BE2C (cell line): Measurements from ENCODE around the gene CNNM1.

ENCODE experiments used
- DNase-seq: peaks from one replicate; pipeline ENCODE4 v3.0.0-alpha.2; 2020
- H3K27me3 ChIP-seq: fragments of 250-450 bp; sonication (Bioruptor Pico); 2 replicates; pipeline ENCODE4 v1.5.1; 2020; ENCODE audit warnings: mild to moderate bottlenecking
- H3K36me3 ChIP-seq: fragments of 250-450 bp; sonication (Bioruptor Pico); 2 replicates; pipeline ENCODE4 v1.5.1; 2020; ENCODE audit warnings: mild to moderate bottlenecking
- H3K4me1 ChIP-seq: fragments of 250-450 bp; sonication (Bioruptor Pico); 2 replicates; pipeline ENCODE4 v1.5.1; 2020
- H3K4me3 ChIP-seq: 2 replicates; pipeline ENCODE4 v1.5.1; 2011; ENCODE audit warnings: low read depth, low read length
- H3K9me3 ChIP-seq: fragments of 250-450 bp; sonication (Bioruptor Pico); 2 replicates; pipeline ENCODE4 v1.5.1; 2020
- CTCF ChIP-seq: IDR thresholded peaks from 2 replicates; pipeline ENCODE4 v1.5.1; 2012; ENCODE audit warnings: mild to moderate bottlenecking, low read depth, low read length

Gene CNNM1

DNA sequence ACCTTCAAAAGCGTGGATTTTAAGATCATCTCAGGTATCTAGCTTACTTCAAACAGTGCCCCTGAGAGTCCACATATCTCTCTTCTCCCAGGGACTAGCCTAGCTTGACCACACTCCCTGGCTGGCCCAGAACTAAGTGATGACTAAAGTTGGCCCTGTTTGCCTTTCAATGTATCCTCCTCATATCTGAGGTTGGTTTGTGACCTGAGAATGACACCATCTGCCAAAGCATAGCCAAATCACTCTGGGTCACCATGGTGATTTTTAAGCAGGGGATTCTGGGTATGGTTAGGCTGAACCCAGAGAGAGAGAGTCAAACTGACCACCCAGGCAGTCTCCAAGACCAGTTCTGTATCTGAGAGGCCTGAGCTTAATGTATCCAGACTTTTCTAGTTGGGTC, 16.2 kb downstream of the CNNM1 start:
- H3K36me3 ChIP-seq = no peaks in the 10 kb centered on the region
- H3K27me3 ChIP-seq = no peaks in the 10 kb centered on the region
- TF ChIP-seq CTCF = no peak
- no peak for DNase-seq
- no peaks in the 10 kb centered on the region for H3K4me1 ChIP-seq
- no peaks in the 10 kb centered on the region for H3K9me3 ChIP-seq
- no peak overlapping the region for H3K4me3 ChIP-seq

- H3K4me3 ChIP-seq = no peak overlapping the region
- TF ChIP-seq CTCF = no peak
- H3K36me3 ChIP-seq = no peaks in the 10 kb centered on the region
- no peak for DNase-seq
- H3K4me1 ChIP-seq = no peaks in the 10 kb centered on the region
- no peaks in the 10 kb centered on the region for H3K27me3 ChIP-seq
- H3K9me3 ChIP-seq = no peaks in the 10 kb centered on the region
Observed at GRCh38 chr10:99346247-99346646, 17.1 kb downstream of the CNNM1 start.

GRCh38 chr10:99347672-99348071, 18.5 kb downstream of the CNNM1 start:
- H3K27me3 ChIP-seq = no peaks in the 10 kb centered on the region
- H3K4me1 ChIP-seq = no peaks in the 10 kb centered on the region
- TF ChIP-seq CTCF = no peak
- no peak overlapping the region for H3K4me3 ChIP-seq
- no peaks in the 10 kb centered on the region for H3K36me3 ChIP-seq
- H3K9me3 ChIP-seq = no peaks in the 10 kb centered on the region
- no peak for DNase-seq

GRCh38 chr10:99353182-99353581, 24.0 kb downstream of the CNNM1 start:
- Histone ChIP-seq H3K36me3 (no peaks in the 10 kb centered on the region), H3K27me3 (peaks cover 3% of the 10 kb centered on the region; the same call in 1 of the 2 replicates), H3K9me3 (no peaks in the 10 kb centered on the region), H3K4me1 (no peaks in the 10 kb centered on the region), H3K4me3 (no peak overlapping the region)
- TF ChIP-seq CTCF = no peak
- DNase-seq = no peak

DNA sequence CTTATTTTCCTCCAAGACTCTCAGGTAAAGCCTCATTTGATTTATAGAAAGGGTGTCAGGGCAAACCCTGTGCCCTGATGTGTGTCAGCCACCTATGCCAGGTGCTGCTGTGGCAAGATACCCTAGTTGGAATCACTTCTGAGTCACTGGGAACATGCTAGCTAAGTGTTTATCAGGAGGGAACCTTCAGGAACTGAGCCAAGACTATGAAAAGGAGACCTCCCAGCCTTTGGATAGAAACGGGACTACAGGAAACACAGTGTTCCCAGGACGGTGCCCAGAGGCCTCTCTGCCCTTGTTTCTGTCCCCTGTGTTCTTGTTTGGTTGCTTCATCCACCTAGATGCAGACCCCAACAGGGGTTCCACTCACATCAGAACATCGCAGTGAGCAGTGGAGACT, 28.5 kb downstream of the CNNM1 start:
- DNase-seq = no peak

DNA sequence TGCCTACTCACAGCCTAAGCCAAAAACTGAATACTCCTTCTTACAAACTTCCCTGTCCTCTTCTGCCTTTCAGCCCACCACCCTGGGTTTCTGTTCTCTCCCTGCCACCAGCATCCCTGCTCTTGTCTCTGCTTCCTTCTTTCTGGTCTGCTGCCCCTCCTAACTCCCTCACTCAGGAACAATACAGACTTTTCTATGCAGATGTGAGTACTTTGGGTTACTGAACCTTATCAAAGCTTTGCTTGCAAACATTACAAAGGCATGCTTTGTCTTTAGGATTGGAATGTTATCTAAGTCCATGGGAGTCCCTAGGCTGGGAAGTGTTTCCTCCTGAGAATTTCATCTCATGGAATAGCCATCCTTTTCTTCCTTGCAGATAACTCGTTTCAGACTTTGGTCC, 28.9 kb downstream of the CNNM1 start:
- no peaks in the 10 kb centered on the region for H3K36me3 ChIP-seq
- no peaks in the 10 kb centered on the region for H3K4me1 ChIP-seq
- peaks cover 3% of the 10 kb centered on the region; the same call in 1 of the 2 replicates for H3K27me3 ChIP-seq
- TF ChIP-seq CTCF = no peak
- no peak for DNase-seq
- H3K9me3 ChIP-seq = no peaks in the 10 kb centered on the region
- no peak overlapping the region for H3K4me3 ChIP-seq

More for the DNA sequence above, 28.5 kb downstream of the CNNM1 start:
- Histone ChIP-seq H3K36me3 (no peaks in the 10 kb centered on the region), H3K27me3 (peaks cover 3% of the 10 kb centered on the region; the same call in 1 of the 2 replicates), H3K4me3 (no peak overlapping the region), H3K9me3 (no peaks in the 10 kb centered on the region), H3K4me1 (no peaks in the 10 kb centered on the region)
- TF ChIP-seq CTCF = no peak
